Pulmonary artery endothelial cell (primary cell): Measurements from ENCODE around the gene TPK1. TPM values are rescaled to one million over a fixed set of nuclear protein-coding genes. Genes with fewer than 3 reads are reported as not detected.

ENCODE experiments used
- DNase-seq: peaks from one replicate; pipeline ENCODE4 v3.0.0-alpha.2; 2011; ENCODE audit warnings: low read depth, low spot score
- total RNA-seq: library from RNA; depleted of rRNA; stranded (reverse); fragments of >200 nt; gene quantifications from 2 replicates; pipeline ENCODE4 v1.2.3, GENCODE V29; 2014

Gene TPK1
- total RNA-seq, 1 donor from 2014 or later, result 17.5 TPM

DNA sequence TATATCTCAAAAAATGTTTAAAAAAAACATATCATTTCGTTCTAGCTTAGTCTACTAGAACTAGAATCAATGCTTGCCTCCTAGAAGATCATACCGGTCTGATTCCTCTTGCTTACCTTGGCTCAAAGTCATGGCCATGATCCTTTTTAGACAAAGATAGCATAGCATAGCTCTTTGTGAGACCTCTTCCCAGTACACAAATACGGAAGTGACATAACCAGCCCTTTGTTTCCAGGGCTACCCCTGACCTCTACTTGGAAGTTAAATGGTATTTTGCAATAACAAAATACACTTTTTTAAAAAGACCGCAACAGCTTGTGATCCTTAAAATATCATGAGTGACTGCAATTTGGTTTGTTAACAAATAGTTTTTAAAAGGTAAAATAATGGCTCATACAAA is 301.7 kb downstream of the TPK1 start:
- DNase-seq, result peak; percentile 53

DNA sequence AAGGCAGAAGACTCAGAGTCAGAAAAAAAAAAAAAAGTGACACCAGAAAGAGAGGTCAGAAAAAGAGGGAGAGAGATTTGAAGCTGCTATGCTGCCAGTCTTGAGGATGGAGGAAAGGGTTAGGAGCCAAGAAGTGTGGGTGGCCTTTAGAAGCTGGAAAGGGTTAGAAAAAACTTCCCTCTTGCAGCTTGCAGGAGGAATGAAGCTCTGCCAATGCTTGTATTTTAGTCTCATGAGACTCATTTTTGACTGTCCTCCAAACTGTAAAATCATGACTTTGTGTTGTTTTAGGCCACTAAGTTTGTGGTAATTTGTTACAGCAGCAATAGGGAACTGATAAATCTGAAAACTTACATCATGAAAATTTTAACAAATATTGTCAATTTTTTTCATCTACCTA is 304.7 kb downstream of the TPK1 start:
- DNase-seq, result no peak

DNA sequence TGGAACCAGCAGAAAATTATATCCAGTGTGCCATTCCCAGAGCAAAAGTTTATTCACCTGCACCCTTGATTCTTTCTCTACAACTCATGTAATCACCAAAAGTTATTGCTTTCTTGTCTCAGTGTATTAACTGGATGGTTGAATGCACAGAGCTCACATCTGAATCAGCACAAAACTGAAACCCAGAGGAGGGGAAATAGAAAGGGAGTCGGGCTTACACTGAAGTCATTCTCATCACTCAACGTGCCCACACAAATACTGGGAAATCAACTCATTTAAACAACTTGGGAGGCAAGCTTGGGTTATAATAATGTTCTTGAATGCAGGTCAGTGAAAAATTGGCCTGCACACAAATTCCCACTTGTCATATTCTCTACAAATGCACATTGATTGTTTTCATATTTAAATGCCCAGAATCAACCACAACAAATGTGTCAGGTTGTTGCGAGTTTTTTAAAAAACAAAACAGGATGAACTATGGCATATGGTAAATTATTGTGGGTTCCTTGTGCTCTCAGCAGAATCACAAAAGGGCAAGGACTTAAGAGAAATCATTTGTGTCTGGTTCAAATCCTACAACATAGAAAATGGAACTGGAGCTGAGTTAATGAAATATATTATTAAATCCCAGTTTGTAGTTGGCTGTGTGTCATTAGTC is 306.5 kb downstream of the TPK1 start:
- no peak for DNase-seq

DNA sequence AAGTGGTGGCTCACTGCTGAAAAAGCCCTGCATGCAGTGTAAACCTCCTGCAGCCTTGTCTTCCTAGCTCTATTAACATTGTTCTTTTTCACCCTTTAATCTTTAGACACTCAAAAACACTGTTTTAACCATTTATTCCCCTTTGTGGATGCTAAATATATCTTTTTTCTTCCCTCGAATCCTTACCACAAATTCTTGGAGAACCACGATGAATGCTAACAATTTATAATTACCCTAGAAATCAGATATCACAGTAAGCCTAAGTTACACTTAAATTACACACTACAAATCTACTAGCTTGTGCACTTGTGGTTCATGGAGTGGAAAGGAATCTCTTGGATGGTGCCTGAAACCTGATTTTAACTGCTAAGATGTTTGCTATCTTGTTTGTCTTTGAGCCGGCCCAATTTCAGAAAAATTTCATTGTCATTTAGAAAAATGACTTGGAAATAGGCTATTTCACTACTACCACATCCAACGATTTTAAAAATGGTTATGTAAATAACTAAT is 307.3 kb downstream of the TPK1 start:
- DNase-seq, result no peak

DNA sequence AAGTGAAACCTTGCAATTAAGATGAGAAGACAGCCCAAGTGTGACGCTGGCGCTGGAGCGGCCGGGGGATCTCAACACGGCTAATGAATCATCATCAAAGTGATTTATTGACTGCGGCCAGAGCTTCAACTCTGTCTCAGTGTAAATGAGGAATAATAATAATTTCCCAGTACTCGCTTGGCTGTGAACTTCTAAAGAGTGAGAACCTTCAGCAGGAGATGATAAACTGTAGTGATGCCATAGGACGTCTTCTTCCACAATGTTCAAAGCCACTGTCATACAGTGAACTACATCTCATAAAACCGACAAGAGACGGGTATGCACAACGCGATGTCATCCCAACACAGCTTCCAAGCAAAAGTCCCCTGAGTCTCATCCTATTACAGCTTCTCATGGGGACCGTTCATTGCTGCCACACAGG is 308.8 kb downstream of the TPK1 start:
- no peak for DNase-seq

DNA sequence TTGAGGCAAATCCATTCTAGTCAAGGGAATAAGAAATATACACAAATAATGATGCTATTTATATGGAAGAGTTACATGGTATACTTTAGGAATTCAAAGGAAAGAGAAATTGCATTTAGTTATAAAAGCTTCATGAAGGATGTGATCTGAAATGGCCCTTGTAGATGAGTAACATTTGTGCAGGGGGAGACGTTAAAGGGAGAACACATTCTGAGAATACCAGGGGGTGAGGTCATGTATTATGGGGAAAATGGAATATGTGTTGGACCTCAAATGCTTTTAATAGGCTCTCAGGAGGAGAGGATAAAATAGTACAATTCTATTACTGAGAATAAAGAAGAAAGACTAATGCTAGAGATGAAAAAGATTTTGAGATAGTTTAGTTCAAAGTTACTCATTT is 309.9 kb downstream of the TPK1 start:
- no peak for DNase-seq

DNA sequence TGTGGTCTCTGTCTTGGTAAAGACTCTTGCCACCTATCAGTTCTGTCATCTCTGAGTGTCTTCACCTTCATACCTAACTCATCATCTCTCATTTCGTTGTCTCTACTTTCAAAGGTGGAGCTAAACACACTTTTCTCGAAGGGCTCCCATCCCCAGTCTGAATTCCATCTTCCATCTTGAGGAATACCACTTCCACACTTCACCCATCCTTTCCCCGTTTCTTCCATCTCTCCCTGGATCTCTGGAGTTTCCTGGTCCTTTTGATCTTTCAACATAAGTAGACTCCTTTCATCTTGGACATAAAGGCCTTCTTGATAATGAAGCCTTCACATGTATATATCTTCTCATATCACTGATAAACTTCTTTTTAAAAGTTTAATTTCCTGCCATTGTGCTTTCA is 311.6 kb downstream of the TPK1 start:
- DNase-seq, result no peak

DNA sequence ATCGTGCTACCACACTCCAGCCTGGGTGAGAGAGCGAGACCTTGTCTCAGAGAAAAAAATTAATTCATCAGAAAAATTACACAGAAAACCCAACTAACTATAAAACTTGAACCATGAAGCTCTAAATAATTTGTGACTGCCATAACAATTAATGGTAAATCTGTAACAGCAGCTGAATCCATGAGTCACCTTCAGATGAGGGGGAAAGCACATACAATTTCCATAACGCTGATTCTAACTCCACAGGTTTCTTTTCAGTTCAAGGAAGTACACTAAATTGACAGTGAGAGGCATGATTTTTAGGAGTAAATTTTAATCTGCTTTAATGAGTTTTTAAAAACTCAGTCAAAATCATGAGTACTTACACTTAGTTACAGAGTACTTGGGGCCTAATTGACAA is 312.2 kb downstream of the TPK1 start:
- DNase-seq, result no peak

DNA sequence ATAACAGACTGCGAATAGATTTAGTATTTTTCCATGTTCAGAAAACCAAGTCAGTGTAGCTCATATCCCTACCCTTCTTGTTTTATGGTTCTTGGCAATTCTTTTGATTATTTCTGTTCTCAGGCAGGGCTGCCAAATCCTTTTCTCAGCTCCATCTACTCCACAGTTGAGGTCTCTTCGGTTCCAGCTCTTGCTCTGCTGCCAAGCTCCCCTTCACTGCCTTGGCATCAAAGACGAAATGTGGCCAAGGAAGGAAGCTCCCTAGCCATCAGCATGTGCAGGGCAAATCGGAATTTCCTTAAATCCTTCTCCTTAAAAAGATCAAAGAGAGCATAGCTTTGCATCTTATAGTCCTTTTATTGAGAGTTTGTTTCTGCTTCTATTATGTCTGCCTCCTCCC is 315.9 kb downstream of the TPK1 start:
- no peak for DNase-seq

DNA sequence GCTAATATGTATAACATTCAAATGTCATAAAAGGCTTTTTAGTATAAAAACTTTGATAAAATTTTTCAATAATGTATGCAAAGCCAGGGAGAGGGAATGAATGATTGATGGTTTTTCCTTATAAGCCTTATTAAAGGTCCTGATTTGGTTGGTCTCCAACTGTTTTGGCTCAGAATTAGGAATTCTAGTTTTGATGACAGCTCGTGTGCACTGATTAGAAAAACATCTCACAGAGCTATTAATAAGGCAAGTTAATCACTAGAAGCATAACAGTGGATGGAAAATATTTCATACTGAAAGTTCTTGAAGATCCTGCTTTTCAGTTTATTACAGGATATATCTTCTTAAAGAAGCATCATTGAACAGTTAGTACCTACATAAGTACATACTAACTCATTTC is 317.5 kb downstream of the TPK1 start:
- DNase-seq, result no peak

DNA sequence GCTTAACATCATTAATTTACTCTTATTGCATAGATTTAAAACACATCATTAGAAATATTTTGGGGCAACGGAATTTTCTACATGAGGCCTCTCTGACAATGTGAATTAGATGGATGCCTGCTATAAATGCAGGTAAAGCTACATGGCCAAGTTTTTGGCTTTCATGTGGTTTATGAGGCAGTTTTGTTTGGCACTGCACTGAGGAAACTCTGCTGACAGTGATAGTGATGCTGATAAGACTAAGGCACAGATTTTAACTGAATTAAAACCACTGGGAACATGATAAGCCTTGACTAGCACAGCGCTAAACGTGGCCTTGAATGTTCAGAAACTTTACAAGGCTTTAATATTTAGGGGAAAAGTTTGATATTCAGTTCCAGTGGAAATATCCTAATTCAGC is 318.1 kb downstream of the TPK1 start:
- DNase-seq, result no peak

DNA sequence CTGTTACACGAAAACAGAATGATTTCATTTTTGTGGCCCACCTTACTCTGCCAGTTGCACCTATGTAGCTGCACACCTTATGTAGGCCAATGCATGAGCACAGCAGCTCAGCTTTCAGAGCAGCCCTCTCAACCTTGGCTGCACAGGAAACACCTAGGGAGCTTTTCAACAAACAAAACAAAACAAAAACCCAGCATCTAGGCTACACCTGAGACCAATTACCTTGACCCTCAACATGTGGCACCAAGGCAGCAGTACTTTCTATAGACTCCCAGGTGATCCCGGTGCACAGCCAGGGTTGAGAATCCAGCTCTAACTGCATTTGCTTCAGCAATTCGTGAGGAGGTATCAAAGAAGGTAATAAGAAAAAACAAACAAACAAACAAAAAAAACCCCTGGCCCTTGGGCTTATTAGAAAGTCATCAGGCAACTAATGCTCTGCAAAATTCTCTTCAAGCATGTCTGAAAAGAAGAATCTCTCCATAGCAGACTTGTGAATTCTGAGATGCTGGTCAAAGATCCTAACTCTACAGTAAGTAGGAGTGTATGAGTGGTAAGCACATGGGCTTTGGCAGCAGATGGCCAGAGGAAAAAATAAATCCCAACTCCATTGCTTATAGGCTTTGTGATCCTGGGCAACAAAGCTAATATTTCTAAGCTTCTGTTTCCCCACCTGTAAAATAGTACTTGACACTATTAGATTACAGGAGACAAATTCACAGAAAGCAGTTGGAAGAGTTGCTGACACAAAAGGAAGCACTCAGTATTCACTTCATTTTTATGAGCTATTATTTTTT is 318.9 kb downstream of the TPK1 start:
- DNase-seq, result no peak

DNA sequence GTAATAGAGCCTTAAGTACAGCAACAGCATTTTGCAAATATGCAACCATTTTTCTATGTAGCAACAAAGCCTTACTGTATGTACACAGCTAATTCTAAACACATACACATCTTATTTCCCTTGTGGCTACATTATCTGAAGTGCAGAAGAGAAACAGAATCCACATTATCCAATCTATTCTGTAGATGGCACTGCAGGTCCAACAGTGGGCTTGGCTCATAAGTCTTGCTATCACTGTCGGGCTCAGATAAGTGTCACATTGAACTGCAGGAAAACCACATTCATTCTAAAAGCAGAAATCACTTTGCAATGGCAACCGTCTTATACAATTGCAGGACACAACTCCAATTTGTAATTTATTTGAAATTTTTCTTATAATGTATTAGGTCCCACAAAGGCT is 322.5 kb downstream of the TPK1 start:
- DNase-seq, result peak; percentile 1

DNA sequence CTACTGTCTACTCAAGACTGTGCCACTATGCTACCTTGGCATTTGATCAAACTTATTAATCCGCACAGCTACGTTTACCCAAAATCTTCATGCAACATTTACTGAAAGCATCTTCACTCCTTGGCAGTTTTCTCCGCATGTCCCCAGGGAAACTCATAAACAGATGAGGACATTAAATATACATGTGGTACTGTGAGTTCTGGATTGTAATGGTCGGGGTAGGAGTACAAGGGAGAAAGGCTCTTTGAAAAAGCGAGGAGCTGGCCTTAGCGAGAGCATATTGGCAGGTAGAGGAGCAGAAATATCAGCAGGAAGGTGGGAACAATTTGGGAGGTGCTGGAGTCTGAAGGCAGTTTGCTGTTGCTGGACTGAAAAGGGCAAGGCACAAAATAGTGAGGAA is 325.2 kb downstream of the TPK1 start:
- DNase-seq, result no peak

DNA sequence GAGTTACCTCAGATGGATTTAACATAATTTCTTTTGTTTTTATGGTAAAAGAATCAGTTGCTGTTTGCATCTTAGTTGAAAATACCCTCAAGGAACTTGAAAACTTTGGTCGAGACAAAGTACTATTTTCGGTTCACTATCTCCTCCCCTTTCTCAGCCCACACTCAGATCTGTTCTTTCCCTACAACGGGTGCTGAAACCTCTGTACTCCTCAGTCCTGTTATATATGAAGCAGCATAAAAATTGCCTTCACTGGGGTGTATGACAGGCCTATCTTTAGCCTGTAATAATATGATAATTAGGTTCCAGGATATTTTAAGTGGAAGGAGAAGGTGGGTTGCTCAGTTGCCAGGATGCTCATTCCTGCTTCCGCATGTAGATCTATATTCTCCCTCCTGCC is 327.2 kb downstream of the TPK1 start:
- DNase-seq, result no peak

DNA sequence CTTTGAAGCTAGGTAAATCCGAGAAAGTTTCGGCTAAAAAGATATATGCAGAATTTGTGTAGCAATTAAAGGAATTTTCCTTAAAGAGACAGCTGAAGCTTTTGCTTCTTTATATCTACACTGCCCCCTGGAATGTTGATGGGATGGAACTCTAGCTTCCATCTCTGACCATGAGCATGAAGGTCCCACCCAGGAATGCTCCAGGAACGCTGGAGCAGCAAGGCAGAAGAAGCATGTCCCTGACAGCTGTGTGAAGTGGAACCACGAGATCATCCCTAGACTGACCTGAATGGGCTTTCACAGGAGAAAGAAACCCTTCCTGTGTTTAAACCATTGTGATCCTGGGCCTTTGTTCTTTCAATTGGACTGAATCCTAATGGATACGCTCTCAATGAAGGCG is 332.6 kb downstream of the TPK1 start:
- DNase-seq, result no peak

DNA sequence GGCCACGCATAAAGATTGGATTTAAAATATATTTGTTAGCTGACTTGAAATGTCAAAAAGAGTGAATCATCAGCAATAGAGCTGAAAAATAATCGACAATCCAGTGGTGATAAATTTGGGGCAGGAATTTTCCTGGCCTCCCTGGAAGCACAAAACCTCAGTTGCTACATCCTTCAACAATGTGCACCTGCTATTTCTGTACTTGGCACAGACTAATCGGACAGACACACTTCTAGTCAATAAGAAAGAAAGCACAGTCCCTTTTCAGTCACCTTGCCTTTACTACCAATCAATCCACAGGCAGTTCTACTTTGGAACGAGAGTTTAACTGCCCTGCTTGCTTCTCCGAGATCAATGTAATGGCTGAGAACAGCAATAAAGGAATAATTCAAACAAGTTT is 335.6 kb downstream of the TPK1 start:
- no peak for DNase-seq

DNA sequence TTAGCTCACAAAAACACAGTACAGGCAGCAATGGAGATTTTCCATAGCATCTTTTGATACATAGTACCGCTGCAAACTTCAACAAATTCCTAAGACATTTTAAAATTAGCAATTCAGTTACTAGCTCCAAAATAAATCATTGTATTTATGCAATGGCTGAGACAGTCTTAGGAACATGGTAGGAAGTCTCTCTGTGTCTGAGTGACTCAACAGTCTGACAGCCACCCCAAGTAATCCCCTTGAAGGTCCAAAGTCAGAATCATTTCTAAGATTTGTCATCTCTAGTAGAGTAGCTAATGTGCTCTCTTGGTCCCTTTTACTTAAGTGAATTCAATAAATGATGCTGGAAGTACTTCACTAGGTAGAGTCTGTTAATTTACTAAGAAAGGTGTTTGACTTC is 338.6 kb downstream of the TPK1 start:
- DNase-seq, result no peak

DNA sequence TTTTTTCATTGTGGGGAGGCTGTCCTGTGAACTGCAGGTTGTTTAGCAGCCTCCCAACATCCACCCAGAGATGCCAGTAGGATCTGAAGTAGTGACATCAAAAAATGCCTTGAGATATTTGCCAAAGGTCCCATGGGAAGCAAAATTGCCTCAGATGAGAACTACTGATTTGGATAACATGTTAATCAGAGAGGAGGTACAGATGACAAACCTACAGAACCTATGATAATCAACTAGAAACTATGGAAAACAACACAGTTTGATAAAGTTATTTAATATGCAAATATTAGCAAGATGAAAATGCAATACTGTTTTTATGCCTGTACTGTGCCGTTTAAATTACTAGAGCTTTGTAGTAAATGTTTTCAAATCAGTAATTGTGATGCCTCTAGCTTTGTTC is 341.5 kb downstream of the TPK1 start:
- no peak for DNase-seq

DNA sequence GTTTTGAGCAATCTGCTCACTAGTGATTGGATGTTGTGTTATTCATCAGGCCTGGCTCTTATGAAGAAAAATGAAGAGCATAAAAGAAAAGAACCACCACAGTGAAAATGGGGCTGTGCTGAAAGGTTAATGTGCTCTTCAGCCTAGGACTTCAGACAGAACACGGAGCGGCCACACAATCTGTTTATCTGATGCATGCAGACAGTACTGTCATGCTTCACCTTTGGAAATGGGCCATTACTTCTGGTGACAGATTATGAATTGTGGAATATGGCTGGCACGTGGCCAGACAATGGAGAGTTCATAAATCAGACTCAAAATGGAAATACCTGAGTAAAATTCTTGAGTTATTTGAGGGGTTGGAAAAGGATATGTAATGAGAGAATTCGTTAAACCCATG is 346.3 kb downstream of the TPK1 start:
- DNase-seq, result no peak

DNA sequence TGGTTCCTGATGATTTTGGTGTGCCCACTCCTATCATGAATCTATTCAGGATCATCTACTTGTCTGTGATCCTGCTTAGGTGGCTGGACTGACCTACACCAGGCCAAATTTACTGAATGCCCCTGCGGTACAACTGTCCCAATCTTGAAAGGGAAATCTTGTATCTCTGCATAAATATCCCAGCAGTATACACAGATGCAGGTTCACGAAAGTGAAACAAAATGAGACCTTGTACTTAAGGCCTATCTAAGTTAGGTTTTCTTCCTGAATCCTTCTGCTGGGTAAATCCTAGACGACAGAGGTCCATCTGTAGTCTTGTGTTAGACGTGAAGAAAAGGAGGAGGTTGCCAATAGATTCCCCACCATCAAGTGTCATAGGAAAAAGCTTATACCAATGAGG is 346.9 kb downstream of the TPK1 start:
- DNase-seq, result no peak

DNA sequence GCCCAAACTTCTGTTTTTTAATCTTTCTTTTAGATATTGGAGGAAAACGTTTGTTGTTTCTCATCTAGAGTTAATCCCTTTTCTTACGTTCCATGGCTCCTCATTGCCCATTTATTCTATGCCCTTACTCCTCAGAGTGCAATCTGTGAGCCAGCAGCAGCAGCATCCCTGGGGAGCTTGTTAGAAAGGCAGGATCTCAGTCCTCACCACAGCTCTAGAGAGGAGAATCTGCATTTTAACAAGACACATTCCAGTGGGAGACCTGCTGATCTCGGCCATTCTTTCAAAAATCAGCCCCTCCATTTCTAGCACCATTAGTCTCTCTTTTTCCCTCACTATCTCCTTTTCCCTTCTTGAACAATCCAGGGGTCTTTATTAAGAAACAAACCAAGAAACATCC is 348.0 kb downstream of the TPK1 start:
- DNase-seq, result no peak

DNA sequence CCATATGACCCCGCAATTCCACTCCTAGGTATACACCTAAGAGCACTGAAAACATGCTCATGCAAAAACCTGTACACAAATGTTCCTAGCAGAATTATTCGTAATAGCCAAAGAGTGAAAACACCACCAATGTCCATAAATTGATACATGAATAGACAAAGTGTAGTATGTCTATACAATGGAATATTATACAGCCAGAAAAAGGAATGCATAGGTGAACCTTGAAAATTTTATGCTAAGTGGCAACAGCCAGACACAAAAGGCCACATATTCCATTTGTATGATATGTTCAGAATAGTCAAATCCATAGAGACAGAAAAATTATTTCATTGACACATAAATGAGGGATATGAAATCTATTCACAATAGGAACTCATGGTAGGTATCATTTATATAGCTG is 351.4 kb downstream of the TPK1 start:
- DNase-seq, result no peak
